Tracheal epithelial cell (primary cell): ENCODE measurements around the gene CDADC1. TPM values are rescaled to one million over a fixed set of nuclear protein-coding genes. Genes with fewer than 3 reads are reported as not detected.

Experiments
- total RNA-seq: library from RNA; depleted of rRNA; stranded (reverse); fragments of >200 nt; gene quantifications from 2 replicates; pipeline ENCODE4 v1.2.1, GENCODE V29; 2014

Gene CDADC1
- total RNA-seq, result 3.2 and 3.4 TPM in 2 replicates

DNA sequence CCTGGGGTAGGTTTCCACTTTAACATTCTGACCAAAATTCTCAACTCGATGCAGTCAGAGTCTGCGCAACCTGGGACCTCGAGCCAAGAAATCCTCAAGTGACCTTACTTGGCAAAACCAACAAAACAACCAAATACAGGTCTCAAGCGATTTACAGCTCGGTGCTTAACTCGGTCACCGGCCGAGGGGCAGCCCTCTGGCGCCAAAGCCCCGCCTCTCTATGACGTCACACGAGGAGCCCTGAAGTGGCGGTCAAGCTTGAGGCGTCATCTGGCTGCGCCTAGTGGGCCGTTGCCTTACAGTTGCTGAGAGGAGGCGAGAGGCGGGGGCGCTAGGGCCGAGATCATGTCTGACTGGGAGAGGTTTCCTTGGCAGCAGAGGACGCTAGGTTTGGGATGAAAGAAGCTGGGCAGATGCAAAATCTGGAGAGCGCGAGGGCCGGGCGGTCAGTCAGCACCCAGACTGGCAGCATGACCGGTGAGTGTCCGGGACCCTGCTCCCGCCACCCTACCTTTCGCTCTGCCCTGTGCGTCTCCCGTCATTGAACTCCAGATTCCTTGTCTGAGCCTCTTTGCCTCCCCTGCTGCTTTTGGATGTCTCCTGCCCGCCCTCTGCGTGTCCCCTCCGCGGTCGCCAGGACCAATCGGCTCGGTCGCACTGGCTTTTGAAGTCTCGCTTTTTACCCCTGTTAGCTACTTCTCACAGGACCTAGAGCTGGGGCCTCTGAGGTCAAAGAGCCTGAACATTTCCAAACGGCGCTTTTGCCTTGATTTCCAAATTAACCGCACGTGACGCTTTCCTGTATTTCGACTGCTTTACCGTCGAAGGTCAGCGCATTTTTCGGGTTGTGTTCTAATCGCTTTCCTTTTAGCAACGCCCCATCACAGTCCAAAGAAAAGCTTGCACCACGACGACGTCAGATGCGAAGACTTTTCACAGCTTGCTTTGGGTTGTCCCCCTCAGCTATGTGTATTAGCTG, at the start of gene CDADC1:
Gene CDADC1 (plus strand): TSS at position 283 of the 979 bp plus-strand sequence. CDS start 113 bp downstream, at position 396.

DNA sequence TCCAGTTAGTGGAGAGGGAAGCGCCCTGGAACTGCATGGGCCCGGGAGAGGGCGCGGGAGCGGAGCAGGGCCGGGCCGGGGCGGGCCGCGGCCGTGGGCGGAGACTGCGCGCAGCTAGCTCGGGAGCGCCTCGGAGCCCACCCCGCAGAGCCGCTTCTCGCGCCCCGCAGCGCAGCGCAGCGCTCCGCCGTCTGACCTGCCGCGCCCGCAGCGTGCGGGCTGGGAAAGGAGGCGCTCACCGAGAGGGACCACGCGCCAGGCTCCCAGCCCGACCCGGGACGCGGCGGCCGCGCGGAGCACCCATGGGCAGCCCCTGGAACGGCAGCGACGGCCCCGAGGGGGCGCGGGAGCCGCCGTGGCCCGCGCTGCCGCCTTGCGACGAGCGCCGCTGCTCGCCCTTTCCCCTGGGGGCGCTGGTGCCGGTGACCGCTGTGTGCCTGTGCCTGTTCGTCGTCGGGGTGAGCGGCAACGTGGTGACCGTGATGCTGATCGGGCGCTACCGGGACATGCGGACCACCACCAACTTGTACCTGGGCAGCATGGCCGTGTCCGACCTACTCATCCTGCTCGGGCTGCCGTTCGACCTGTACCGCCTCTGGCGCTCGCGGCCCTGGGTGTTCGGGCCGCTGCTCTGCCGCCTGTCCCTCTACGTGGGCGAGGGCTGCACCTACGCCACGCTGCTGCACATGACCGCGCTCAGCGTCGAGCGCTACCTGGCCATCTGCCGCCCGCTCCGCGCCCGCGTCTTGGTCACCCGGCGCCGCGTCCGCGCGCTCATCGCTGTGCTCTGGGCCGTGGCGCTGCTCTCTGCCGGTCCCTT, 27.5 kb upstream of the CDADC1 start, which contains the start of gene MLNR:
Gene MLNR (plus strand): TSS at position 303 of the 820 bp plus-strand sequence. CDS start 0 bp downstream, at position 303.

Other genes starting within 250 kb of the CDADC1 start
- not detected in 2 replicates for gene MLNR, start 27.6 kb upstream of the CDADC1 start, total RNA-seq
- gene CAB39L, start 196.1 kb downstream of the CDADC1 start, total RNA-seq, result 6.3 and 13.2 TPM in 2 replicates
- 4.8 and 10.0 TPM in 2 replicates for gene SETDB2, start 196.3 kb downstream of the CDADC1 start, total RNA-seq
- gene PHF11, start 248.0 kb downstream of the CDADC1 start, total RNA-seq, result 10.4 and 11.1 TPM in 2 replicates